IMR-90 (cell line): ENCODE measurements around the gene TMC7. TPM values are rescaled to one million over a fixed set of nuclear protein-coding genes. Genes with fewer than 3 reads are reported as not detected.

Experiments used
- ATAC-seq: fragments of 200-7000 bp; cut with Tn5 transposase; 2 replicates; pipeline ENCODE4 v1.9.1; 2020; ENCODE audit warnings: low read depth, mild to moderate bottlenecking, moderate library complexity
- BruUV-seq: library from RNA; stranded (reverse); fragments of 400-500 nt; replicated peaks from 2 replicates; lab custom pipeline; 2021; lab: Mats Ljungman, UMichigan
- CTCF ChIA-PET: fragments of 300-600 bp; formaldehyde crosslinking; extraction: SDS; loops from one replicate; lab custom pipeline; 2021; ENCODE audit warnings: antibody characterized with exemption; lab: Yijun Ruan, JAX
- POLR2A ChIA-PET: fragments of 300-600 bp; sonication (Branson Sonifier 250); formaldehyde crosslinking; loops from one replicate; lab custom pipeline; 2022; ENCODE audit warnings: antibody characterized with exemption; ENCODE audit not compliant: unreplicated experiment; lab: Charles Lee
- DNase-seq: peaks from one replicate; pipeline ENCODE4 v3.0.0; 2013
- H2AFZ ChIP-seq: replicated peaks from 2 replicates; pipeline ENCODE3; 2013; ENCODE audit warnings: low read length, mild to moderate bottlenecking; ENCODE audit not compliant: poor library complexity
- H2AK5ac ChIP-seq: 2 replicates; pipeline ENCODE4 v1.6.1; 2013; ENCODE audit warnings: low read depth, low read length, inconsistent platforms
- H2AK9ac ChIP-seq: replicated peaks from 2 replicates; pipeline ENCODE3; 2013; ENCODE audit warnings: mild to moderate bottlenecking, low read depth, low read length, moderate library complexity; ENCODE audit not compliant: poor library complexity
- H2BK120ac ChIP-seq: 2 replicates; pipeline ENCODE4 v1.6.1; 2013; ENCODE audit warnings: low read depth, low read length, inconsistent platforms
- H2BK15ac ChIP-seq: 3 replicates; pipeline ENCODE4 v1.6.1; 2013; ENCODE audit warnings: low read depth, low read length, inconsistent platforms
- H2BK20ac ChIP-seq: 2 replicates; pipeline ENCODE4 v1.6.1; 2013; ENCODE audit warnings: low read depth, mild to moderate bottlenecking, inconsistent platforms, low read length, moderate library complexity
- H2BK5ac ChIP-seq: 2 replicates; pipeline ENCODE4 v1.6.1; 2013; ENCODE audit warnings: mild to moderate bottlenecking, low read depth, low read length, inconsistent platforms; ENCODE audit not compliant: poor library complexity, severe bottlenecking
- H3K14ac ChIP-seq: replicated peaks from 2 replicates; pipeline ENCODE4 v1.6.1; 2013; ENCODE audit warnings: low read depth, low read length, inconsistent platforms
- H3K18ac ChIP-seq: 2 replicates; pipeline ENCODE4 v1.6.1; 2013; ENCODE audit warnings: low read depth, low read length, control low read depth
- H3K23ac ChIP-seq: 2 replicates; pipeline ENCODE4 v1.6.1; 2013; ENCODE audit warnings: low read depth, low read length, inconsistent platforms
- H3K27ac ChIP-seq: 2 replicates; pipeline ENCODE4 v1.5.1; 2013; ENCODE audit warnings: mild to moderate bottlenecking, control low read depth, low read length; ENCODE audit not compliant: insufficient read depth
- H3K27me3 ChIP-seq: 2 replicates; pipeline ENCODE4 v1.6.1; 2013; ENCODE audit warnings: low read length; ENCODE audit not compliant: control insufficient read depth, insufficient read depth
- H3K36me3 ChIP-seq: 2 replicates; pipeline ENCODE4 v1.6.1; 2013; ENCODE audit warnings: low read length, mixed read lengths; ENCODE audit not compliant: control insufficient read depth, insufficient read depth
- H3K4ac ChIP-seq: 2 replicates; pipeline ENCODE4 v1.6.1; 2013; ENCODE audit warnings: low read depth, low read length, inconsistent platforms
- H3K4me1 ChIP-seq: 2 replicates; pipeline ENCODE4 v1.6.1; 2013; ENCODE audit warnings: low read length, mixed read lengths; ENCODE audit not compliant: control insufficient read depth, insufficient read depth
- H3K4me2 ChIP-seq: 2 replicates; pipeline ENCODE4 v1.6.1; 2013; ENCODE audit warnings: low read depth, mild to moderate bottlenecking, control low read depth, low read length, moderate library complexity
- H3K4me3 ChIP-seq: 2 replicates; pipeline ENCODE4 v1.5.1; 2013; ENCODE audit warnings: low read depth, mild to moderate bottlenecking, control low read depth, low read length, moderate library complexity; ENCODE audit not compliant: insufficient read depth
- H3K56ac ChIP-seq: 2 replicates; pipeline ENCODE4 v1.6.1; 2013; ENCODE audit warnings: low read length, inconsistent platforms; ENCODE audit not compliant: insufficient read depth; ENCODE audit errors: extremely low read depth
- H3K79me1 ChIP-seq, 2 experiments: 2 replicates each; pipeline ENCODE4 v1.6.1; 2013; ENCODE audit warnings: low read length in 2 of 2, inconsistent platforms in 1 of 2, low read depth in 1 of 2
- H3K9ac ChIP-seq: 2 replicates; pipeline ENCODE4 v1.6.1; 2013; ENCODE audit warnings: low read depth, low read length, control low read depth
- H3K9me1 ChIP-seq: 2 replicates; pipeline ENCODE4 v1.6.1; 2013; ENCODE audit warnings: low read length, inconsistent platforms; ENCODE audit not compliant: insufficient read depth
- H3K9me3 ChIP-seq: 2 replicates; pipeline ENCODE4 v1.6.1; 2013; ENCODE audit warnings: low read length; ENCODE audit not compliant: control insufficient read depth, insufficient read depth
- H4K20me1 ChIP-seq: 2 replicates; pipeline ENCODE4 v1.6.1; 2013; ENCODE audit warnings: low read length, inconsistent platforms; ENCODE audit not compliant: insufficient read depth
- H4K5ac ChIP-seq: 2 replicates; pipeline ENCODE4 v1.6.1; 2013; ENCODE audit warnings: mild to moderate bottlenecking, low read depth, low read length, control low read depth
- H4K8ac ChIP-seq, 2 experiments: 2 replicates each; pipeline ENCODE4 v1.6.1; 2013; ENCODE audit warnings: low read depth in 2 of 2, low read length in 2 of 2, control low read depth in 1 of 2, inconsistent platforms in 1 of 2
- H4K91ac ChIP-seq: 2 replicates; pipeline ENCODE4 v1.6.1; 2013; ENCODE audit warnings: low read depth, low read length, inconsistent platforms; ENCODE audit not compliant: insufficient read depth
- BHLHE40 ChIP-seq: fragments of 150-350 bp; IDR thresholded peaks from 2 replicates; pipeline ENCODE4 v1.6.1; 2016; ENCODE audit warnings: mild to moderate bottlenecking, low read depth, low read length
- CEBPB ChIP-seq: IDR thresholded peaks from 2 replicates; pipeline ENCODE4 v1.6.1; 2012; ENCODE audit warnings: low read depth, low read length, improper control_type of control experiment
- CHD1 ChIP-seq: IDR thresholded peaks from 2 replicates; pipeline ENCODE4 v1.6.1; 2012; ENCODE audit warnings: low read depth, low read length, improper control_type of control experiment
- ELK1 ChIP-seq: fragments of 150-350 bp; IDR thresholded peaks from 2 replicates; pipeline ENCODE4 v1.6.1; 2016; ENCODE audit warnings: low read depth, mild to moderate bottlenecking, low read length, moderate library complexity, borderline replicate concordance
- FOS ChIP-seq: fragments of 150-350 bp; IDR thresholded peaks from 2 replicates; pipeline ENCODE4 v1.6.1; 2016; ENCODE audit warnings: low read depth, low read length
- MAFK ChIP-seq: IDR thresholded peaks from 2 replicates; pipeline ENCODE4 v1.6.1; 2012; ENCODE audit warnings: low read depth, low read length, improper control_type of control experiment
- MAZ ChIP-seq: IDR thresholded peaks from 2 replicates; pipeline ENCODE4 v1.6.1; 2012; ENCODE audit warnings: low read depth, mild to moderate bottlenecking, low read length, improper control_type of control experiment, moderate library complexity, borderline replicate concordance
- MXI1 ChIP-seq: IDR thresholded peaks from 2 replicates; pipeline ENCODE4 v1.6.1; 2012; ENCODE audit warnings: low read depth, mild to moderate bottlenecking, low read length, moderate library complexity, borderline replicate concordance
- NFE2L2 ChIP-seq: fragments of 150-350 bp; IDR thresholded peaks from 2 replicates; pipeline ENCODE4 v1.6.1; 2016; ENCODE audit warnings: low read depth, mild to moderate bottlenecking, low read length
- POLR2A ChIP-seq: IDR thresholded peaks from 2 replicates; pipeline ENCODE4 v1.6.1; 2012; ENCODE audit warnings: mild to moderate bottlenecking, low read depth, low read length
- RAD21 ChIP-seq: IDR thresholded peaks from 2 replicates; pipeline ENCODE4 v1.6.1; 2012; ENCODE audit warnings: low read length, improper control_type of control experiment
- RCOR1 ChIP-seq: IDR thresholded peaks from 2 replicates; pipeline ENCODE4 v1.6.1; 2012; ENCODE audit warnings: mild to moderate bottlenecking, low read length, improper control_type of control experiment; ENCODE audit not compliant: insufficient replicate concordance
- RFX5 ChIP-seq: IDR thresholded peaks from 2 replicates; pipeline ENCODE4 v1.8.0; 2012; ENCODE audit warnings: low read depth, mild to moderate bottlenecking, low read length, moderate library complexity
- SMC3 ChIP-seq: fragments of 150-350 bp; IDR thresholded peaks from 2 replicates; pipeline ENCODE4 v1.6.1; 2016; ENCODE audit warnings: low read depth, mild to moderate bottlenecking, antibody characterized with exemption, low read length, moderate library complexity
- USF2 ChIP-seq: fragments of 150-350 bp; IDR thresholded peaks from 2 replicates; pipeline ENCODE4 v1.6.1; 2017; ENCODE audit warnings: mild to moderate bottlenecking, antibody characterized with exemption, low read length, low read depth
- WGBS, 2 experiments: methylation state at CpG; one replicate each; pipeline versions ENCODE4 v1.1.5 to v1.1.7; 2013; ENCODE audit warnings: missing lambda C conversion rate in 2 of 2; ENCODE audit not compliant: insufficient read length in 1 of 2; ENCODE audit errors: extremely low coverage in 2 of 2; 5-methylcytosine and 5-hydroxymethylcytosine counted together
- dilution Hi-C: fragments of 300-500 bp; cut with HindIII; formaldehyde crosslinking; loops from one replicate; pipeline ENCODE4 v1.14.3; 2018; ENCODE audit warnings: low sequenced_read_pairs; ENCODE audit not compliant: unreplicated experiment
- in situ Hi-C: fragments of 300-500 bp; cut with MboI; formaldehyde crosslinking; loops from 3 replicates; pipeline ENCODE4 v1.14.3; 2019; ENCODE audit warnings: low sequenced_read_pairs, inconsistent platforms, mixed read lengths
- intact Hi-C: fragments of 100-400 bp; cut with micrococcal nuclease; formaldehyde crosslinking; loops from 2 replicates; pipeline ENCODE4 v1.10.0; 2022
- polyA plus RNA-seq, 3 experiments: library from polyadenylated mRNA; depleted of rRNA; stranded (reverse); fragments of >200 nt; gene quantifications; 2 replicates each; pipeline ENCODE4 v1.2.3, GENCODE V29; 2012; ENCODE audit warnings: low replicate concordance in 1 of 3
- total RNA-seq: library from RNA; depleted of rRNA; stranded (reverse); fragments of >200 nt; gene quantifications from 2 replicates; pipeline ENCODE4 v1.2.3, GENCODE V29; 2012
- TF ChIP-seq, protein P1 (sequence below): conservative IDR thresholded peaks from 2 replicates; pipeline ENCODE4 v1.5.1; 2012; ENCODE audit warnings: mild to moderate bottlenecking, low read depth, low read length, improper control_type of control experiment

TMC7 gene
- total and polyA plus RNA-seq, 2 of the 4 experiments (the other 2 are of a cell fraction), result 0.27 to 0.36 TPM

GRCh38 chr16:19062706-19063105, 79.0 kb downstream of the TMC7 start:
- no peaks in the 10 kb centered on the region for H4K20me1 ChIP-seq
- no peak overlapping the region for H3K9ac ChIP-seq
- H3K18ac ChIP-seq, result no peak overlapping the region
- ATAC-seq (no peak), DNase-seq (no peak)
- no peak overlapping the region for H2BK120ac ChIP-seq
- intact Hi-C loops, result loop anchor here (10.0 kb wide), 1 partner anchor 258 kb away; the partner anchor contains the start of gene ARL6IP1
- BruUV-seq, result no TSS peak
- H3K27me3 ChIP-seq, result no peaks in the 10 kb centered on the region
- no peaks in the 10 kb centered on the region for H3K4me1 ChIP-seq
- no peaks in the 10 kb centered on the region for H3K79me1 ChIP-seq
- H2AK9ac ChIP-seq, result no peak overlapping the region
- H2AFZ ChIP-seq, result no peak overlapping the region
- H4K5ac ChIP-seq, result no peak overlapping the region
- CTCF ChIA-PET, result no interaction called here
- POLR2A ChIA-PET, result no interaction called here
- H3K27ac ChIP-seq, result no peak overlapping the region
- H2BK15ac ChIP-seq, result no peak overlapping the region
- no peak overlapping the region for H3K56ac ChIP-seq
- no peaks in the 10 kb centered on the region for H3K9me3 ChIP-seq
- in situ Hi-C loops, result no loop called here
- H2BK20ac ChIP-seq, result no peak overlapping the region
- H3K9me1 ChIP-seq, result no peaks in the 10 kb centered on the region
- H2AK5ac ChIP-seq, result no peak overlapping the region
- WGBS, 2 experiments, result no CpG with 5 or more reads among the region's 4 CpGs
- no peak overlapping the region for H3K4ac ChIP-seq
- dilution Hi-C loops, result no loop called here
- H2BK5ac ChIP-seq, result no peak overlapping the region
- H4K91ac ChIP-seq, result no peak overlapping the region
- H3K36me3 ChIP-seq, result no peaks in the 10 kb centered on the region
- H3K4me3 ChIP-seq, result no peak overlapping the region
- no peak overlapping the region for H4K8ac ChIP-seq
- H3K14ac ChIP-seq, result no peak overlapping the region
- TF ChIP-seq CEBPB (no peak), RAD21 (no peak), USF2 (no peak), FOS (no peak), MAFK (no peak), ELK1 (no peak), NFE2L2 (no peak), SMC3 (no peak), CHD1 (no peak), RCOR1 (no peak), RFX5 (no peak), MXI1 (no peak), POLR2A (no peak), BHLHE40 (no peak), MAZ (no peak)
- TF ChIP-seq, protein P1, sequence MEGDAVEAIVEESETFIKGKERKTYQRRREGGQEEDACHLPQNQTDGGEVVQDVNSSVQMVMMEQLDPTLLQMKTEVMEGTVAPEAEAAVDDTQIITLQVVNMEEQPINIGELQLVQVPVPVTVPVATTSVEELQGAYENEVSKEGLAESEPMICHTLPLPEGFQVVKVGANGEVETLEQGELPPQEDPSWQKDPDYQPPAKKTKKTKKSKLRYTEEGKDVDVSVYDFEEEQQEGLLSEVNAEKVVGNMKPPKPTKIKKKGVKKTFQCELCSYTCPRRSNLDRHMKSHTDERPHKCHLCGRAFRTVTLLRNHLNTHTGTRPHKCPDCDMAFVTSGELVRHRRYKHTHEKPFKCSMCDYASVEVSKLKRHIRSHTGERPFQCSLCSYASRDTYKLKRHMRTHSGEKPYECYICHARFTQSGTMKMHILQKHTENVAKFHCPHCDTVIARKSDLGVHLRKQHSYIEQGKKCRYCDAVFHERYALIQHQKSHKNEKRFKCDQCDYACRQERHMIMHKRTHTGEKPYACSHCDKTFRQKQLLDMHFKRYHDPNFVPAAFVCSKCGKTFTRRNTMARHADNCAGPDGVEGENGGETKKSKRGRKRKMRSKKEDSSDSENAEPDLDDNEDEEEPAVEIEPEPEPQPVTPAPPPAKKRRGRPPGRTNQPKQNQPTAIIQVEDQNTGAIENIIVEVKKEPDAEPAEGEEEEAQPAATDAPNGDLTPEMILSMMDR, result no peak
- no peak overlapping the region for H3K23ac ChIP-seq
- no peak overlapping the region for H3K4me2 ChIP-seq
